ENCODE measurements around the gene KCNJ16.

Gene KCNJ16

DNA sequence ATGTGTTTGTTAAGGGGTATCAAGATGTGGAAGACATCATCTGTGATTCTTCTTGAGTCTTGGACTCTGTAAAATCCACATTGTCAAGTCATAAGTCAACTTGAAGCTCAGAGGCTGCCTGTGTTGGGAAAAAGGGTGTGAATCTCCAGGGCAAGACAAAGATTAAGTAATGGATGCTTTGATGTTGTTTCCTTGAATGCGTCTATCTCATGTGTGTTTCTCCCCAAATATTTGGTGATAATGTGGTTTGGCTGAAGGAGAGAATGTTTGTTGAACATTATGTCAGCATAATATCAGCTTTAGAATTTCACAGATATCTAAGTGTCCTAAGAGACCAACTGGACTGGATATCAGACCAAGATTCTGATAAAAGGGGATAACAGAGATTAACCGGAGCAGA is 24.1 kb upstream of the KCNJ16 start:
- TF ChIP-seq, protein P1, sequence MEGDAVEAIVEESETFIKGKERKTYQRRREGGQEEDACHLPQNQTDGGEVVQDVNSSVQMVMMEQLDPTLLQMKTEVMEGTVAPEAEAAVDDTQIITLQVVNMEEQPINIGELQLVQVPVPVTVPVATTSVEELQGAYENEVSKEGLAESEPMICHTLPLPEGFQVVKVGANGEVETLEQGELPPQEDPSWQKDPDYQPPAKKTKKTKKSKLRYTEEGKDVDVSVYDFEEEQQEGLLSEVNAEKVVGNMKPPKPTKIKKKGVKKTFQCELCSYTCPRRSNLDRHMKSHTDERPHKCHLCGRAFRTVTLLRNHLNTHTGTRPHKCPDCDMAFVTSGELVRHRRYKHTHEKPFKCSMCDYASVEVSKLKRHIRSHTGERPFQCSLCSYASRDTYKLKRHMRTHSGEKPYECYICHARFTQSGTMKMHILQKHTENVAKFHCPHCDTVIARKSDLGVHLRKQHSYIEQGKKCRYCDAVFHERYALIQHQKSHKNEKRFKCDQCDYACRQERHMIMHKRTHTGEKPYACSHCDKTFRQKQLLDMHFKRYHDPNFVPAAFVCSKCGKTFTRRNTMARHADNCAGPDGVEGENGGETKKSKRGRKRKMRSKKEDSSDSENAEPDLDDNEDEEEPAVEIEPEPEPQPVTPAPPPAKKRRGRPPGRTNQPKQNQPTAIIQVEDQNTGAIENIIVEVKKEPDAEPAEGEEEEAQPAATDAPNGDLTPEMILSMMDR (IDR thresholded peaks at IDR 0.05; ENCODE audit: control insufficient read depth, extremely low read depth, insufficient read depth) = no peak
- H3K4me3 ChIP-seq (ENCODE audit: low read depth, low read length) = no peak overlapping the region
- DNase-seq (ENCODE audit: low read depth) = no peak

GRCh38 chr17:70053241-70054234 is 21.5 kb upstream of the KCNJ16 start:
- TF ChIP-seq, protein P1 (IDR thresholded peaks at IDR 0.05; ENCODE audit: control insufficient read depth, extremely low read depth, insufficient read depth) = no peak
- H3K4me3 ChIP-seq (ENCODE audit: low read depth, low read length) = no peak overlapping the region
- DNase-seq (ENCODE audit: low read depth) = no peak

GRCh38 chr17:70055000-70055399 is 20.0 kb upstream of the KCNJ16 start:
- no peak for DNase-seq (ENCODE audit: low read depth)
- no peak overlapping the region for H3K4me3 ChIP-seq (ENCODE audit: low read depth, low read length)
- TF ChIP-seq, protein P1 (IDR thresholded peaks at IDR 0.05; ENCODE audit: control insufficient read depth, extremely low read depth, insufficient read depth) = no peak

GRCh38 chr17:70059071-70059470 is 16.0 kb upstream of the KCNJ16 start:
- DNase-seq (ENCODE audit: low read depth) = no peak
- no peak overlapping the region for H3K4me3 ChIP-seq (ENCODE audit: low read depth, low read length)
- TF ChIP-seq, protein P1 (IDR thresholded peaks at IDR 0.05; ENCODE audit: control insufficient read depth, extremely low read depth, insufficient read depth) = no peak

DNA sequence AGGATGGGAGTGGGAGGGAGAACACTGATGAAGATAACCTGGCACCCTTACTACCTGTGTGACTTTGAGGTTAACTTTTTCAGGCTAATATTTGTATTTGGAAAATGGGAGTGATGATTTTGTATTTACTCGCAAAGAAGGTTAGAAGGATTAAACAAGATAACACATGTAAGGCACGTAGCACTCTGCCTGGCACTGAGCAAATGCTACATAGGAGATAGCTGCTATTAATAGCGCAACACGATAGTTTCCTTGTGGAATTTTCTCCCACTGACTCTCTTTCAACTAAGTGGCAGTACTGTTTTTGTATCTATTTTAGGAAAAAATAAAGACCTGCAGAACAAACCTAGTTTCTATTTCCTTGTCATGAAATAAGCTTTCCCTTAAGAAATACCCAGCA is 15.4 kb upstream of the KCNJ16 start:
- no peak for DNase-seq (ENCODE audit: low read depth)
- TF ChIP-seq, protein P1 (IDR thresholded peaks at IDR 0.05; ENCODE audit: control insufficient read depth, extremely low read depth, insufficient read depth) = no peak
- no peak overlapping the region for H3K4me3 ChIP-seq (ENCODE audit: low read depth, low read length)

DNA sequence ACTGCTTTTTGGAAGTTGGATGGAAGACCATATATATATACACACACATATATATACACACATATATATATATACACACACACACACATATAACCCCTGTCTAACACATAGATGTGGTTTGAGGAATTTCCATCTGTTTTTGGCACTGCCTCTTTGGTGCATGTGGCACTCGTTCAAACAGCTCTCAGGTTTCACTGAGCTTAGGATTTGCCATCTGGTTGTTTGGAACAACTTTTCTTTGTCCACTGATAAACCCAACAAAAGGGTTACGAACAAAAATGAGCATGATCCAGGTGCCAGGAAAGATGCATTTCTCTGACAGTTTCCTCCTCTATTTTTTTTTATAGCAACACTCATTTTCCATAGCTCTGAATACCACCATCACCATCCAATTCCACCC is 14.6 kb upstream of the KCNJ16 start:
- no peak for DNase-seq (ENCODE audit: low read depth)
- H3K4me3 ChIP-seq (ENCODE audit: low read depth, low read length) = no peak overlapping the region
- TF ChIP-seq, protein P1 (IDR thresholded peaks at IDR 0.05; ENCODE audit: control insufficient read depth, extremely low read depth, insufficient read depth) = no peak

Data from LNCaP clone FGC (cell line).